IPS DF 4.7 (cell line): ENCODE measurements around the gene HIVEP3.

Experiments used
- DNase-seq: peaks from one replicate; pipeline ENCODE4 v3.0.0-alpha.2; 2013; ENCODE audit warnings: low spot score; ENCODE audit errors: extremely low read depth

The HIVEP3 gene

DNA sequence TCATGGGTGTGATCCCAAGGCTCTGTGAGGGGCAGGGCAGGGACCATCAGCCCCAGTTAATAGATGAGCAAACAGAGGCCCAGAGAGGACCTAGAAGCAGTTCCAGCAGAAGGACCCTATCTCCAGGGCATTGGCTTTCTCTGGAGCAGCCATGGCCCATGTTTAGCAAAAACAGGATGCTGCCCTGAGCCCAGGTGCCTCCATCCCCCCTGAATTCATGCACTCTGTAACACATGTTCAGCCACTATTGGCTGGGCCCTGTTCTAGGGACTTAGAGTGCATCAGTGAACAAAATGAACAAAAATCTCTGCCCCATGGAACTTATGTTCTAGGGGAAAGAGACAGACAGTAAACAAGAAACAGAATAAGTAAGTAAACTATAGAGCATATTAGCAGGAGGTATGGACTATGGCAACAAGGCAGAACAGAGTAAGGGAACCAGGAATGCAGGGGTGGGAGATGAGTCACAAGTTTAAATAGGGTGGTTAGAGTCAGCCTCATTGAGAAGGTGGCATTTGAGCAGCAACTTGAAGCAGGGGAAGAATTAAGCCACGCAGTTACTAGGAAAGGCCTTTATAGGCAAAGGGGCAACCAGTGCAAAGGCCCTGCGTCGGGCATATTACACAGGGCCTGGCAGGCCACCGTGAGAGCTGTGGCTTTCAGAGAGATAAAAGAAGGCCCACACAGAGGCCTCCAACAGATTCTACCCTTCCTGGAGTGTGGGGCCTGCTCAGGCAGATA, 248.3 kb downstream of the HIVEP3 start:
- no peak for DNase-seq

- no peak for DNase-seq
These were observed 249.8 kb downstream of the HIVEP3 start for GRCh38 chr1:41668967-41669366.

DNA sequence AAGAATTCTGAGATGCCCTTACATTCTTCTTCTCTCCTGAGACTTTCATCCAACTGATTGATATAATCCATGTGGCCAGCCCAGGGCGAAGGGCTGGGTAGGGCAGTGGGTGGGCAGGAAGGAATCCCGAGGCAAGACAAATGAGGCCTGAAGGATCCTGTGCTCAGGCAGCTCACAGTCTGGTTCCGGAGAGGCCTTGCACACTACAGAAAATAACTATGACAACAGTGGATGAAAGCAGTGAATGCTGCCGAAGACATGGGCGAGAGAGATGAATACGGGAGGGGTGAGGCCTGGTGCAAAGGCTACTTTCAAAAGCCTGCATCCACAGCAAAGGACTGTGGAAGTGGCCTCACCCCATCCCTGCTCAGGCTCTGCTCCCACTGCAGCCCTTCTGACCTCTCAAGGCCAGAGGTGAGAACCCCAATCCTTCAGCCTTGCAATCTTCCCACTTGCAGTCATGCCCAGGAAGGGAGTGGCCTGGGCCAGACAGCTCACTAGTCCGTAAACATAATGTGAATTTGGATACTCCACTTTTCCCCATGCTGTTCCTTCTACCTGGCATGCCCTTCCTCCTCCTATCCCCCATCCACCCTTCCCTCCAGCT, 250.6 kb downstream of the HIVEP3 start:
- DNase-seq = no peak

DNA sequence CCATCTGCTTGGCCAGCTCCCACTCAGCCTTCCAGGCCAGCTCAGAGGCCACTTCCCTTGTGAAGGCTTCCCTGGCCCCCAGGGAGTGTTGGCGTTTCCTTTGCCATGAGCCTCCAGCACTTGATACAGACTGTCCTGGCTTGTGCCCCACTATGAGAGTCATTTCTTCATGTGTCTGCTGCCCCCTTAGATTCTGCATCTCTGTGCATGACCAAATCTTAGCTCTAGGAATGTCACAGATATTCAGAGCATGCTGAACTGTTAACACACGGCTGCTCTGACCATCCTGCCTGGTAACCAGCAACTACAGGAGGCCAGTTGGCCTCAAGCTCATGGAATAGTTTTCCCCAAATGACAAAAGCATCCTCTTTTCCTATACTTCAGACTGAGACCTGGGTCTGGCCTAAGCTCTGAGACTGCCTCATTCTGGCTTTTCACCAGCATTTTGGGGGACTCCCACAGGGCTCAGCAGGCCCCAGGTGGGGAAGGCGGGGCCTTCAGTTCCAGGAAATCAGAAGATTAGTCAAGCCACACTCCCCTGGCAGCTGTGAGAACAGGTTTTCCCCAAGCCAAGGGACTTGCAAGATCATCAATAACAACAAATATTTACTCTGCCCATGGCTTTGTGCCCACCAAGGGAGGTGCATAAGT, 251.6 kb downstream of the HIVEP3 start:
- DNase-seq = no peak

- no peak for DNase-seq
These were observed 252.5 kb downstream of the HIVEP3 start for GRCh38 chr1:41665962-41666917.

- DNase-seq = no peak
These were observed 253.7 kb downstream of the HIVEP3 start for GRCh38 chr1:41664861-41665640.

- no peak for DNase-seq
These were observed 254.9 kb downstream of the HIVEP3 start for GRCh38 chr1:41663671-41664400.

DNA sequence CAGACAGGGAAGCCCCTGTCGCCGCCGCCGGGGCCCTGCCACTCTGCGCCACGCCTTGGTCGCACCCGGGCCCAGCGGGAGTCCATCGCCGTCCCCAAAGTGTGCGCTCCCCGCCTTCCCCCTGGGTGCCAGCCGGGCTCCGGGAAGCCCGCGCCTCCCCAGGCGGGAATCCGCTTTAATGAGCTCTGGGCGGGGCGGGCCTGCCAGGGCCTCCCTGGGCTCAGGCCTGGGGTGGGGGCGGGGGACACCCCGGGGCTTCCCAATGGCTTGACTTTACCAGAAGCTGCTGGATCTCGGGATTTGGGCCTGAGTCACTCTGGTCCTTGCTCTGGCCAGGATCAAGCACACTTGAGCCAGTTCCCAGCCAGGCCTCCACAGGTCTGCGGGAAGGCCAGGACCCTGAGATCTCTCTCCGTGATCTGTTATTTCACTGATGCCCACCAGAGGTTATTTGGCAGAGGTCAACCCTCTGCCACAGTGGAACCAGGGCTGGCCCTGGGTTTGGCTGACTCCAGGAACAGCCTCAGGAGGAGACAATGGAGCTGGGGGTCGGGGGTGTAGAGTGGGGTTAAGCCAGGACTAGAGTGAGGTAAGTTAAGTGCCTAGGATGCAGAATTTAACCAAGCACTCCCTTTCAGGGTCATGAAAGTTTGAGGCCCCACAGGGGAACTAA, 255.8 kb downstream of the HIVEP3 start:
- DNase-seq = no peak

- no peak for DNase-seq
These were observed 256.5 kb downstream of the HIVEP3 start for GRCh38 chr1:41662061-41662764.

DNA sequence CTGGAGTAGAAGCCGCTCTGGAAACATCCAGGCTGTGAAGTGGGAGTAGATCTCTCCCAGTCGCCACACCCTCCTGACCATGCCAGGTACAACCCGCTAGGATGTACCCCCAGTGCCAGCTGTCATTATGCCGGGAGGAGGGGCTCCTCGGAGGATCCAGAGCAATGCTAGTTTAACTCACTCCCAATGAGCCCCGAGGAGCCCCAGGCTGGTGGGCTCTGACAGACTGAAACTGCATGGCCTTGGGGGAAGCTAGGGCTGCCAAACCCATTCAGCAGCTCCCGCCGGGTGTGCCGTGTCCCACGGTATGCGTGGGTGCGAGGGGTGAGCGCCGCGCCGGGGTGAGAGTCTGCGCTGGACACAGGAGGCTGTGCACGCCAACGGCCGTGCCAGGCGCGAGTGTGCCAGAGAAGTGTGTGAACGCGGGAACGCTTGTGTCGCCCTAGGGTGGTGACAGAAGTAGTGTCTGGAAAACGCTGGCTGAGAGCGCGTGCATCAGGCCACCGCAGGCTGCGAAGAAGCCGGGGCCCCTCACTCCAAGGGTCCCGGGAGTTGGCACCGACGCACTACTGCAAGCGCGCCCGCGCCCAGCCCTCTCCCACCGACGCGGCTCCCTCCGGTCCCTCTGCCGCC, 257.2 kb downstream of the HIVEP3 start:
- no peak for DNase-seq

- no peak for DNase-seq
These were observed 257.9 kb downstream of the HIVEP3 start for GRCh38 chr1:41660570-41661427.

GRCh38 chr1:41659903-41660302, 258.8 kb downstream of the HIVEP3 start:
- DNase-seq = no peak

DNA sequence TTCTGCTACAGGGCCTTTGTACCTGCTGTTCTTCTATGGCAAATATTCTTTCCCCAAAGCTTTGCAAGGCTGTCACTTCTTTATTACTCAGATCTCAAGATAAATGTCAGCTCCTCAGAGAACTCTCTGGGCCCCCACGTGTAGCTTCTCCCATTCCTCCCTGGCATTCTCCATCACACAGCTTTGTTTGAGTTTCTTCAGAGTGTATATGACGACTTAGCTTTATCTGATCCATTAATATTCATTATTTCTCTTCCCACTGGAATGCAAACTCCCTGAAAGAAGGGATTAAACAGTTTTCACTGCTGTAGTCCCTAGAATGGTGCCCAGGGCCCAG, 259.6 kb downstream of the HIVEP3 start:
- no peak for DNase-seq

DNA sequence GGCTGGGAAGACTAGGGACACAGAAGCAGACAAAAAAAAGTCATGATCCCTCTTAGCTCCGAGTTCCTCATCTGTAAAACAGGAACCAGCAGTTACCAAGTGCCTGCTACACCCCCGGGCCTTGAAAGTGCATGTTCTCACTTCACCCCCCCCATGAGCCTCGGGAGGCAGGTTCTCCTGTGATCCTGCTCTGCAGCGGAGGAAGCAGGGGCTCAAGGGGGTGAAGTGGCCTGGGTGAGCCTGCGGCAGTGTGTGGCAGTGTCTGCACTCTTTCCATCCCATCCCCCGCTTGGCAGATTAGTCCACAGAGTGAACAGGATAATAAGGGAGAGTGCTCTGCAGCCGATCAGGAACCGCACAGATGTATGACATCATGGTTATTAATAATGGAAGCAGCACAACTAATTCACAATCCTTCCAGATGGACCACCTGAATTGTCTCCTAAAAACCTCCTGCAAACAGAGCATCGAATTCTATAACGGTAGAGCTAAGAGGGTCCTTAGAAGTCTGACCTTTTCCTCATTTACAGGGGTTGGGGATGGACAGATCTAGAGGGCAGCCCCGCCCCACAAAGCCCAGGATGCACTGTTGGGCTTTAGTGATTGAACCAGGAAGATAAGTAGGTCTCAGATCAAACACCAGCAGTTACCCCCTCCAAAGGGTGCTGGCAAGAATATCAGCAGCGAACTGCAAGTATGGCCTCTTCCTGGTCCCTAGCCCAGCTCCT, 260.1 kb downstream of the HIVEP3 start:
- DNase-seq = no peak

- DNase-seq = no peak
These were observed 260.9 kb downstream of the HIVEP3 start for GRCh38 chr1:41657679-41658295.

- DNase-seq = no peak
These were observed 261.8 kb downstream of the HIVEP3 start for GRCh38 chr1:41656825-41657500.
